CD4-positive, alpha-beta T cell (primary cell): ENCODE results near the gene C19orf47. TPM values are rescaled to one million over a fixed set of nuclear protein-coding genes. Genes with fewer than 3 reads are reported as not detected.
A peak's percentile ranks its signal among the peaks of the same experiment; 100 is the strongest.

Source experiments
- ATAC-seq: fragments of 200-7000 bp; cut with Tn5 transposase; one replicate; pipeline ENCODE4 v1.10.0; 2022; ENCODE audit warnings: mild to moderate bottlenecking; ENCODE audit not compliant: poor library complexity
- CTCF ChIA-PET: fragments of 350-600 bp; sonication (Branson Sonifier 250); formaldehyde crosslinking; loops from one replicate; lab custom pipeline; 2021; ENCODE audit warnings: antibody characterized with exemption, inconsistent platforms; lab: Charles Lee
- POLR2A ChIA-PET: fragments of 350-600 bp; sonication (Branson Sonifier 250); formaldehyde crosslinking; loops from one replicate; lab custom pipeline; 2021; ENCODE audit warnings: antibody characterized with exemption, inconsistent platforms; lab: Charles Lee
- DNase-seq, 14 experiments: peaks; one replicate each; pipeline ENCODE4 v3.0.0-alpha.2; 2013 to 2020; ENCODE audit warnings: mixed read lengths in 2 of 14
- H3K27ac ChIP-seq, 2 donors: one replicate each; pipeline versions ENCODE4 v1.5.1 to v1.7.0; 2013; ENCODE audit warnings: low read length in 2 of 2, low read depth in 1 of 2, mild to moderate bottlenecking in 1 of 2
- H3K27me3 ChIP-seq, 2 experiments: 1 replicate in 1 of 2; 2 replicates in 1 of 2; pipeline versions ENCODE4 v1.6.1 to v1.7.0; 2013; ENCODE audit warnings: low read length in 2 of 2, control low read depth in 1 of 2, mild to moderate bottlenecking in 1 of 2, moderate library complexity in 1 of 2; ENCODE audit not compliant: insufficient read depth in 2 of 2, control insufficient read depth in 1 of 2
- H3K36me3 ChIP-seq: one replicate; pipeline ENCODE4 v1.6.1; 2013; ENCODE audit warnings: low read length, control low read depth; ENCODE audit not compliant: insufficient read depth
- H3K4me1 ChIP-seq: one replicate; pipeline ENCODE4 v1.6.1; 2013; ENCODE audit warnings: low read length, control low read depth; ENCODE audit not compliant: insufficient read depth
- H3K4me3 ChIP-seq: one replicate; pipeline ENCODE4 v1.5.1; 2013; ENCODE audit warnings: mild to moderate bottlenecking, low read length, moderate library complexity
- H3K9me3 ChIP-seq, 2 experiments: 1 replicate in 1 of 2; 2 replicates in 1 of 2; pipeline versions ENCODE4 v1.6.1 to v1.7.0; 2013; ENCODE audit warnings: low read length in 2 of 2, mild to moderate bottlenecking in 2 of 2, control low read depth in 1 of 2, moderate library complexity in 1 of 2; ENCODE audit not compliant: control insufficient read depth in 1 of 2, insufficient read depth in 1 of 2
- H3K27ac Mint-ChIP-seq: one replicate; pipeline ENCODE4 v1.8.0; 2020; ENCODE audit warnings: mixed read lengths
- H3K27me3 Mint-ChIP-seq: one replicate; pipeline ENCODE4 v1.8.0; 2021; ENCODE audit warnings: mixed read lengths
- H3K36me3 Mint-ChIP-seq: one replicate; pipeline ENCODE4 v1.8.0; 2021; ENCODE audit warnings: low read depth, mixed read lengths
- H3K4me1 Mint-ChIP-seq: one replicate; pipeline ENCODE4 v1.8.0; 2021; ENCODE audit warnings: low read depth, mixed read lengths
- H3K4me3 Mint-ChIP-seq: one replicate; pipeline ENCODE4 v1.8.0; 2020; ENCODE audit warnings: mild to moderate bottlenecking, mixed read lengths
- H3K9me3 Mint-ChIP-seq: one replicate; pipeline ENCODE4 v1.8.0; 2020; ENCODE audit warnings: mixed read lengths
- intact Hi-C, 2 experiments: fragments of 100-400 bp; cut with DNase I in 1 of 2; cut with micrococcal nuclease in 1 of 2; formaldehyde crosslinking; loops; one replicate each; pipeline versions ENCODE4 v1.15.1 to v1.9.0; 2023 to 2025; cut with DNase I, micrococcal nuclease
- microRNA-seq: library from miRNA; unstranded; fragments of <30 nt; microRNA quantifications from one replicate; pipeline ENCODE4 v1.2.0, GENCODE V29; 2021; ENCODE audit warnings: borderline microRNAs expressed, borderline replicate concordance
- total RNA-seq, 174 experiments: library from RNA in 2 of 174; stranded (reverse) in 2 of 174; gene quantifications; one replicate each; pipeline ENCODE4 v1.2.3 and lab custom pipeline; 2021 to 2026
- TF ChIP-seq, protein P1 (sequence below): fragments of 200-600 bp; IDR thresholded peaks from one replicate; pipeline ENCODE4 v1.8.0; 2022; ENCODE audit warnings: antibody characterized with exemption, mild to moderate bottlenecking

Gene C19orf47
- total RNA-seq, 2 experiments from 2014 or later: 10.1 to 11.2 TPM

DNA sequence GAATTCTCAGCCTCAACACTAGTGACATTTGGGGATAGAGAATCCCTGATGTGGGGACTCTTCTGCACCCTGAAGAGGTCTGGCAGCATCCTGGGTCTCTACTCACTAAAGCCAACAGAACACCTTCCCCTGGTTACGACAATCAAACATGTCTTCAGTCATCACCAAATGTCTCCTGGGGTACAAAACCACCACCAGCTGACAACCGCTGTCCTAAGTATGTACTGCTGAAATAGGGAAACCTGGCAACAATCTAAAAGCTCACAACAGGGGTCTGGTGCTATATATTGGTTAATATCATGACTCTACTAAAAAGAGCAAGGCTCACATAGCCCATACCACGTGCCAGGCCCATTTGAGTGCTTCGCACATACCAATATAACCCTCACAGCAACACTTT is 76.5 kb downstream of the C19orf47 start:
- Mint-ChIP-seq H3K36me3 (peaks cover 41% of the 10 kb centered on the region), H3K27ac (no peak overlapping the region), H3K27me3 (no peaks in the 10 kb centered on the region), H3K4me3 (no peak overlapping the region), H3K9me3 (no peaks in the 10 kb centered on the region), H3K4me1 (peaks cover 72% of the 10 kb centered on the region)
- no peak overlapping the region for H3K27ac ChIP-seq
- H3K27me3 ChIP-seq: no peaks in the 10 kb centered on the region
- ATAC-seq (no peak), DNase-seq (no peak)
- TF ChIP-seq, protein P1, sequence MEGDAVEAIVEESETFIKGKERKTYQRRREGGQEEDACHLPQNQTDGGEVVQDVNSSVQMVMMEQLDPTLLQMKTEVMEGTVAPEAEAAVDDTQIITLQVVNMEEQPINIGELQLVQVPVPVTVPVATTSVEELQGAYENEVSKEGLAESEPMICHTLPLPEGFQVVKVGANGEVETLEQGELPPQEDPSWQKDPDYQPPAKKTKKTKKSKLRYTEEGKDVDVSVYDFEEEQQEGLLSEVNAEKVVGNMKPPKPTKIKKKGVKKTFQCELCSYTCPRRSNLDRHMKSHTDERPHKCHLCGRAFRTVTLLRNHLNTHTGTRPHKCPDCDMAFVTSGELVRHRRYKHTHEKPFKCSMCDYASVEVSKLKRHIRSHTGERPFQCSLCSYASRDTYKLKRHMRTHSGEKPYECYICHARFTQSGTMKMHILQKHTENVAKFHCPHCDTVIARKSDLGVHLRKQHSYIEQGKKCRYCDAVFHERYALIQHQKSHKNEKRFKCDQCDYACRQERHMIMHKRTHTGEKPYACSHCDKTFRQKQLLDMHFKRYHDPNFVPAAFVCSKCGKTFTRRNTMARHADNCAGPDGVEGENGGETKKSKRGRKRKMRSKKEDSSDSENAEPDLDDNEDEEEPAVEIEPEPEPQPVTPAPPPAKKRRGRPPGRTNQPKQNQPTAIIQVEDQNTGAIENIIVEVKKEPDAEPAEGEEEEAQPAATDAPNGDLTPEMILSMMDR: no peak
- peaks cover 21% of the 10 kb centered on the region for H3K36me3 ChIP-seq
- intact Hi-C loops: no loop called here
- no peak overlapping the region for H3K4me3 ChIP-seq
- H3K9me3 ChIP-seq: no peaks in the 10 kb centered on the region
- peaks cover 46% of the 10 kb centered on the region for H3K4me1 ChIP-seq
- POLR2A ChIA-PET: no interaction called here
- CTCF ChIA-PET: no interaction called here

DNA sequence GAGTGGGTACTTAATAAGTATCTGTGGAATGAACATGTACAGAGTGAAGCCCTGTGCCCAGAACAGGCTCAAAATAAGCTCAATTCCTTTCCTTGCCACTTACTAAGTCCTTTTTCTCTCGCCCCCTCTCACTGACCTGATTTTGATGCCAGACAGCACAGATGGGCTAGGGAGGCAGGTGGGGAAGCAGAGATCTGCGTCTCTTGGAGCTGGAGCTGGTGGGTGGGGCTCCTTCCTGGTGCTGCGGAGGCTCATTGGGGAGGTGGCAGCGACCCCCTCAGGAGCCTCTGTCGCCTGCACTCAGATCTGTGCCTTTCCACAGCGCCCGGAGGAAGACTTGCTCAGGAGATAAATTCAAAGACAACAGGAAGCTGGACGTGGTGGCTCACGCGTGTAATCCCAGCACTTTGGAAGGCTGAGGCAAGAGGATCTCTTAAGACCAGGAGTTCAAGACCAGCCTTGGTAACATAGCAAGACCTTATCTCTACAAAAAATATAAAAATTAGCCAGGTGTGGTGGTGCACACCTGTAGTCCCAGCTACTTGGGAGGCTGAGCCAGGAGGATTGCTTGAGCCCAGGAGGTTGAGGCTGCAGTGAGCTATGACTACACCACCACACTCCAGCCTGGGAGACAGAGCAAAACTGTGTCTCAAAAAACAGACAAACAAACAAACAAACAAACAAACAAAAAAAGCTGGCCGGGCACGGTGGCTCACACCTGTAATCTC is 77.7 kb downstream of the C19orf47 start:
- peaks cover 44% of the 10 kb centered on the region for H3K4me1 ChIP-seq
- no peaks in the 10 kb centered on the region for H3K9me3 ChIP-seq
- ATAC-seq (no peak), DNase-seq (no peak)
- peaks cover 28% of the 10 kb centered on the region for H3K36me3 ChIP-seq
- Mint-ChIP-seq H3K36me3 (peaks cover 45% of the 10 kb centered on the region), H3K27ac (no peak overlapping the region), H3K9me3 (no peaks in the 10 kb centered on the region), H3K4me3 (no peak overlapping the region), H3K4me1 (peaks cover 67% of the 10 kb centered on the region), H3K27me3 (no peaks in the 10 kb centered on the region)
- no peak overlapping the region for H3K27ac ChIP-seq
- no peak overlapping the region for H3K4me3 ChIP-seq
- no peaks in the 10 kb centered on the region for H3K27me3 ChIP-seq
- TF ChIP-seq, protein P1: no peak
- intact Hi-C loops: no loop called here
- CTCF ChIA-PET: no interaction called here
- POLR2A ChIA-PET: no interaction called here

Small RNA genes lying within 50 kb of the gene (microRNA-seq; reads per million reads assigned to microRNA genes)
- gene MIR641: 16.3 reads per million, percentile 47 among the genes with 10 or more reads in this experiment
- not detected for gene MIR6796

Other genes starting within 250 kb of the C19orf47 start
- gene MAP3K10, start 157.0 kb downstream of the C19orf47 start, total RNA-seq: 10 to 100 TPM; 20.8 to 21.7 TPM
- not detected for gene TTC9B, start 130.0 kb downstream of the C19orf47 start, total RNA-seq
- gene CCNP, start 121.7 kb downstream of the C19orf47 start, total RNA-seq: 1 to 10 TPM; 1.2 to 1.7 TPM
- 100 to 1,000 TPM; 197 to 199 TPM for gene AKT2, start 63.1 kb downstream of the C19orf47 start, total RNA-seq
- gene PLD3, start 298 bp upstream of the C19orf47 start, total RNA-seq: 10 to 100 TPM; 56.1 to 58.3 TPM
- under 1 TPM; 0.08 to 0.11 TPM for gene HIPK4, start 41.8 kb upstream of the C19orf47 start, total RNA-seq
- gene PRX, start 65.0 kb upstream of the C19orf47 start, total RNA-seq: 1 to 10 TPM; 1.5 TPM
- gene SERTAD1, start 77.6 kb upstream of the C19orf47 start, total RNA-seq: 10 to 100 TPM; 26.4 to 26.5 TPM
- gene SERTAD3, start 95.9 kb upstream of the C19orf47 start, total RNA-seq: 10 to 100 TPM; 17.4 to 19.2 TPM
- gene BLVRB, start 117.3 kb upstream of the C19orf47 start, total RNA-seq: 1 to 10 TPM; 4.3 to 5.2 TPM
- under 1 TPM; 0.59 to 0.88 TPM for gene SPTBN4, start 118.6 kb upstream of the C19orf47 start, total RNA-seq
- gene SHKBP1, start 228.5 kb upstream of the C19orf47 start, total RNA-seq: 10 to 100 TPM; 82.5 to 92.9 TPM